HepG2 (cell line): ENCODE measurements around the gene ASPM. TPM values are rescaled to one million over a fixed set of nuclear protein-coding genes. Genes with fewer than 3 reads are reported as not detected.

Experiments used
- ATAC-seq: fragments of 200-7000 bp; cut with Tn5 transposase; 3 replicates; pipeline ENCODE4 v1.9.1; 2020; ENCODE audit warnings: mild to moderate bottlenecking, moderate library complexity
- BruUV-seq: library from RNA; stranded (reverse); fragments of 400-500 nt; replicated peaks from 2 replicates; lab custom pipeline; 2021; lab: Mats Ljungman, UMichigan
- CTCF ChIA-PET: fragments of 300-600 bp; formaldehyde crosslinking; extraction: SDS; loops from one replicate; lab custom pipeline; 2021; ENCODE audit warnings: low total read pairs, inconsistent platforms, low intra/inter-chr PET ratio; lab: Yijun Ruan, JAX
- POLR2A ChIA-PET: fragments of 350-600 bp; sonication (Branson Sonifier 250); formaldehyde crosslinking; loops from one replicate; lab custom pipeline; 2020; ENCODE audit warnings: antibody characterized with exemption, inconsistent platforms; lab: Yijun Ruan, JAX
- DNase-seq: peaks from one replicate; pipeline ENCODE4 v3.0.0-alpha.2; 2015; ENCODE audit warnings: low spot score
- FAIRE-seq: peaks from 3 replicates; lab custom pipeline; 2011; peaks lifted over from hg19 to GRCh38; lab: Jason Lieb, UNC
- H2AFZ ChIP-seq: one replicate; pipeline ENCODE4 v1.6.1; 2011; ENCODE audit warnings: low read length, inconsistent platforms
- H3K27ac ChIP-seq: fragments of 300-600 bp; 3 replicates; pipeline ENCODE4 v1.8.0; 2011; ENCODE audit warnings: mixed run types, mild to moderate bottlenecking, mixed read lengths, low read length, inconsistent platforms; ENCODE audit not compliant: insufficient read depth; ENCODE audit errors: extremely low read length
- H3K27me3 ChIP-seq, 2 experiments: fragments of 200-600 bp in 1 of 2; 2 replicates in 1 of 2; 3 replicates in 1 of 2; pipeline versions ENCODE4 v1.6.0 to v1.8.0; 2011; ENCODE audit warnings: low read length in 2 of 2, mild to moderate bottlenecking in 2 of 2, moderate library complexity in 2 of 2, inconsistent platforms in 1 of 2; ENCODE audit not compliant: insufficient read depth in 2 of 2, control insufficient read depth in 1 of 2
- H3K36me3 ChIP-seq, 2 experiments: fragments of 200-600 bp in 1 of 2; replicated peaks in 1 of 2; 2 replicates in 1 of 2; 3 replicates in 1 of 2; pipeline versions ENCODE4 v1.5.1 to v1.8.0; 2011; ENCODE audit warnings: low read length in 2 of 2, inconsistent platforms in 1 of 2; ENCODE audit not compliant: insufficient read depth in 2 of 2, control insufficient read depth in 1 of 2
- H3K4me1 ChIP-seq: 2 replicates; pipeline ENCODE4 v1.5.1; 2012; ENCODE audit warnings: low read length, inconsistent platforms; ENCODE audit not compliant: insufficient read depth
- H3K4me2 ChIP-seq: 2 replicates; pipeline ENCODE4 v1.6.0; 2011; ENCODE audit warnings: low read depth, low read length, inconsistent platforms
- H3K4me3 ChIP-seq, 3 experiments: fragments of 200-600 bp in 1 of 3; sonication (generic), shearing (Covaris generic) in 1 of 3; replicated peaks in 1 of 3; 2 replicates each; pipeline ENCODE4 v1.5.1; 2011 to 2016; ENCODE audit warnings: low read length in 3 of 3, inconsistent platforms in 2 of 3, low read depth in 2 of 3, mild to moderate bottlenecking in 2 of 3, control low read depth in 1 of 3, mixed read lengths in 1 of 3; ENCODE audit not compliant: insufficient read depth in 1 of 3
- H3K79me2 ChIP-seq: one replicate; pipeline ENCODE4 v1.6.1; 2011; ENCODE audit warnings: low read length, inconsistent platforms; ENCODE audit not compliant: insufficient read depth
- H3K9ac ChIP-seq: 2 replicates; pipeline ENCODE4 v1.6.0; 2011; ENCODE audit warnings: mild to moderate bottlenecking, low read depth, low read length, inconsistent platforms; ENCODE audit not compliant: insufficient read depth
- H3K9me3 ChIP-seq: 2 replicates; pipeline ENCODE4 v1.5.1; 2012; ENCODE audit warnings: mild to moderate bottlenecking, low read length
- H4K20me1 ChIP-seq: 2 replicates; pipeline ENCODE4 v1.6.0; 2011; ENCODE audit warnings: inconsistent platforms, mild to moderate bottlenecking, low read length, moderate library complexity; ENCODE audit not compliant: insufficient read depth
- BRD4 ChIP-seq: sonication (generic); formaldehyde crosslinking; IDR thresholded peaks from 2 replicates; pipeline ENCODE4 v1.4.0; 2020; ENCODE audit warnings: missing genetic modification reagents
- CEBPG ChIP-seq: IDR thresholded peaks from 2 replicates; pipeline ENCODE4 v1.6.1; 2016
- DNMT1 ChIP-seq: sonication (generic); formaldehyde crosslinking; IDR thresholded peaks from 2 replicates; pipeline ENCODE4 v1.5.1; 2020; ENCODE audit warnings: mild to moderate bottlenecking, missing genetic modification reagents
- ELF1 ChIP-seq: sonication (generic); formaldehyde crosslinking; IDR thresholded peaks from 2 replicates; pipeline ENCODE4 v1.4.0; 2020; ENCODE audit warnings: missing genetic modification reagents
- HOXD1 ChIP-seq: sonication (generic); formaldehyde crosslinking; IDR thresholded peaks from 2 replicates; pipeline ENCODE4 v1.5.0; 2020; ENCODE audit warnings: missing genetic modification reagents
- KDM6A ChIP-seq: IDR thresholded peaks from 2 replicates; pipeline ENCODE4 v1.6.1; 2016; ENCODE audit warnings: low read depth
- KMT2A ChIP-seq: sonication (generic); formaldehyde crosslinking; IDR thresholded peaks from 2 replicates; pipeline ENCODE4 v1.4.0; 2020; ENCODE audit warnings: missing genetic modification reagents
- NFRKB ChIP-seq: fragments of 450-650 bp; IDR thresholded peaks from 2 replicates; pipeline ENCODE4 v1.6.1; 2017
- PPARG ChIP-seq: conservative IDR thresholded peaks from 2 replicates; pipeline ENCODE4 v1.6.1; 2016; ENCODE audit warnings: missing biosample characterization, missing genetic modification reagents
- RNF219 ChIP-seq: sonication (generic); formaldehyde crosslinking; IDR thresholded peaks from 2 replicates; pipeline ENCODE4 v1.5.0; 2020; ENCODE audit warnings: mild to moderate bottlenecking, missing genetic modification reagents
- SKI ChIP-seq: fragments of 450-650 bp; IDR thresholded peaks from one replicate; pipeline ENCODE4 v1.6.1; 2018; ENCODE audit warnings: mild to moderate bottlenecking; ENCODE audit not compliant: partially characterized antibody
- SUZ12 ChIP-seq: fragments of 150-350 bp; IDR thresholded peaks from 2 replicates; pipeline ENCODE4 v1.6.1; 2014; ENCODE audit warnings: low read depth, low read length
- TBX2 ChIP-seq: sonication (generic); formaldehyde crosslinking; IDR thresholded peaks from 2 replicates; pipeline ENCODE4 v1.5.0; 2020; ENCODE audit warnings: missing genetic modification reagents, mild to moderate bottlenecking, borderline replicate concordance
- ZFP36L1 ChIP-seq: sonication (generic); formaldehyde crosslinking; IDR thresholded peaks from 2 replicates; pipeline ENCODE4 v1.8.0; 2022; ENCODE audit warnings: mild to moderate bottlenecking, missing genetic modification reagents, moderate library complexity
- ZNF550 ChIP-seq: sonication (generic); formaldehyde crosslinking; IDR thresholded peaks from 2 replicates; pipeline ENCODE4 v1.4.0; 2020; ENCODE audit warnings: mild to moderate bottlenecking, missing genetic modification reagents, borderline replicate concordance
- ZNF607 ChIP-seq: sonication (generic); formaldehyde crosslinking; IDR thresholded peaks from 2 replicates; pipeline ENCODE4 v1.5.1; 2020; ENCODE audit warnings: missing genetic modification reagents, mild to moderate bottlenecking, borderline replicate concordance
- ZNF772 ChIP-seq: sonication (generic); formaldehyde crosslinking; IDR thresholded peaks from 2 replicates; pipeline ENCODE4 v1.5.0; 2020; ENCODE audit warnings: mild to moderate bottlenecking, missing genetic modification reagents
- in situ Hi-C: cut with HindIII; loops from 2 replicates; pipeline ENCODE4 v1.10.0; 2017; ENCODE audit warnings: low pct_unique_long_range_greater_than_20kb; ENCODE audit not compliant: extremely low pct_ligation_motif_present
- intact Hi-C: fragments of 100-400 bp; cut with micrococcal nuclease; formaldehyde crosslinking; loops from one replicate; pipeline ENCODE4 v1.10.0; 2022; ENCODE audit not compliant: unreplicated experiment
- polyA plus RNA-seq, 8 experiments: library from polyadenylated mRNA; depleted of rRNA in 3 of 8; stranded (reverse) in 7 of 8; unstranded in 1 of 8; fragments of >200 nt; fragmentation: Illumina TruSeq in 4 of 8; extraction: Trizol in 4 of 8; gene quantifications; 2 replicates each; pipeline versions ENCODE4 v1.2.1 to v1.2.3, GENCODE V29; 2011 to 2016; ENCODE audit warnings: low read depth in 4 of 8, missing spikeins in 1 of 8, mixed read lengths in 1 of 8; ENCODE audit not compliant: insufficient read depth in 1 of 8
- total RNA-seq, 5 experiments: library from RNA; depleted of rRNA; stranded (reverse); fragments of >200 nt; fragmentation: Illumina TruSeq; extraction: Trizol; gene quantifications; 2 replicates each; pipeline ENCODE4 v1.2.3, GENCODE V29; 2016; ENCODE audit warnings: low read depth in 1 of 5
- TF ChIP-seq, protein P1 (sequence below): sonication (generic); formaldehyde crosslinking; conservative IDR thresholded peaks from 2 replicates; pipeline ENCODE4 v1.4.0; 2020; ENCODE audit warnings: missing genetic modification reagents

ASPM gene
- total and polyA plus RNA-seq, 2 of the 13 experiments (the other 11 are each of a cell fraction or from before 2014, with no cell fraction given), result 7.7 to 29.1 TPM

- TF ChIP-seq ZFP36L1, result peak; percentile 99
- no peak for TF ChIP-seq CEBPG (CRISPR knock-in tag)
- TF ChIP-seq SKI, result no peak
Observed at GRCh38 chr1:197146101-197147095, at the start of gene ASPM (continued).

GRCh38 chr1:197195100-197195499 lies 48.6 kb upstream of the ASPM start:
- Histone ChIP-seq H3K36me3 (peaks cover 0 to 2% of the 10 kb centered on the region in 2 experiments; a peak in 2 of 5 replicates), H3K79me2 (peaks cover 15% of the 10 kb centered on the region), H4K20me1 (0 out of 2 replicates have a peak, but pooled peaks cover 2% of the 10 kb centered on the region), H3K9ac (no peak overlapping the region), H2AFZ (no peak overlapping the region), H3K27ac (no peak overlapping the region), H3K4me1 (peaks cover 45% of the 10 kb centered on the region), H3K4me2 (no peak overlapping the region), H3K4me3 (no peak overlapping the region), H3K27me3 (no peaks in the 10 kb centered on the region), H3K9me3 (no peaks in the 10 kb centered on the region)
- ATAC-seq (no peak), FAIRE-seq (no peak), DNase-seq (no peak)
- in situ Hi-C loops, result no loop called here
- intact Hi-C loops, result no loop called here
- CTCF ChIA-PET, result no interaction called here
- POLR2A ChIA-PET, result no interaction called here
- TF ChIP-seq ZNF550 (CRISPR knock-in tag) (no peak), HOXD1 (CRISPR knock-in tag) (no peak), ZNF607 (no peak), TBX2 (no peak), NFRKB (no peak), KMT2A (CRISPR knock-in tag) (no peak), ELF1 (CRISPR knock-in tag) (no peak), SUZ12 (no peak), PPARG (no peak), DNMT1 (CRISPR knock-in tag) (no peak), ZNF772 (CRISPR knock-in tag) (no peak), RNF219 (CRISPR knock-in tag) (no peak), BRD4 (CRISPR knock-in tag) (no peak), KDM6A (CRISPR knock-in tag) (no peak)
- TF ChIP-seq, protein P1, sequence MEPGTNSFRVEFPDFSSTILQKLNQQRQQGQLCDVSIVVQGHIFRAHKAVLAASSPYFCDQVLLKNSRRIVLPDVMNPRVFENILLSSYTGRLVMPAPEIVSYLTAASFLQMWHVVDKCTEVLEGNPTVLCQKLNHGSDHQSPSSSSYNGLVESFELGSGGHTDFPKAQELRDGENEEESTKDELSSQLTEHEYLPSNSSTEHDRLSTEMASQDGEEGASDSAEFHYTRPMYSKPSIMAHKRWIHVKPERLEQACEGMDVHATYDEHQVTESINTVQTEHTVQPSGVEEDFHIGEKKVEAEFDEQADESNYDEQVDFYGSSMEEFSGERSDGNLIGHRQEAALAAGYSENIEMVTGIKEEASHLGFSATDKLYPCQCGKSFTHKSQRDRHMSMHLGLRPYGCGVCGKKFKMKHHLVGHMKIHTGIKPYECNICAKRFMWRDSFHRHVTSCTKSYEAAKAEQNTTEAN, result no peak
- BruUV-seq, result no TSS peak
